H9 (cell line): ENCODE measurements around the gene ZSCAN30. TPM values are rescaled to one million over a fixed set of nuclear protein-coding genes. Genes with fewer than 3 reads are reported as not detected.

Experiments used
- DNase-seq: peaks from one replicate; pipeline ENCODE4 v3.0.0-alpha.2; 2017
- H2AFZ ChIP-seq: one replicate; pipeline ENCODE4 v1.6.1; 2013; ENCODE audit warnings: mild to moderate bottlenecking, low read length, control low read depth, moderate library complexity
- H2AK5ac ChIP-seq: 2 replicates; pipeline ENCODE4 v1.6.1; 2013; ENCODE audit warnings: low read length, control low read depth, mixed read lengths; ENCODE audit not compliant: insufficient read length
- H2BK120ac ChIP-seq: one replicate; pipeline ENCODE4 v1.6.1; 2013; ENCODE audit warnings: low read depth, mild to moderate bottlenecking, low read length, control low read depth, inconsistent platforms; ENCODE audit not compliant: poor library complexity, severe bottlenecking
- H2BK12ac ChIP-seq: 2 replicates; pipeline ENCODE4 v1.6.1; 2013; ENCODE audit warnings: low read length, control low read depth, mixed read lengths, low read depth; ENCODE audit not compliant: insufficient read length
- H2BK15ac ChIP-seq: 2 replicates; pipeline ENCODE4 v1.6.1; 2013; ENCODE audit warnings: low read depth, low read length, control low read depth
- H2BK20ac ChIP-seq: one replicate; pipeline ENCODE4 v1.6.1; 2013; ENCODE audit warnings: low read depth, mild to moderate bottlenecking, low read length, control low read depth, inconsistent platforms; ENCODE audit not compliant: poor library complexity, severe bottlenecking
- H2BK5ac ChIP-seq: 2 replicates; pipeline ENCODE4 v1.6.1; 2013; ENCODE audit warnings: low read length, control low read depth, mixed read lengths; ENCODE audit not compliant: insufficient read length
- H3K14ac ChIP-seq: 2 replicates; pipeline ENCODE4 v1.6.1; 2013; ENCODE audit warnings: low read length, control low read depth; ENCODE audit not compliant: insufficient read depth
- H3K18ac ChIP-seq: 2 replicates; pipeline ENCODE4 v1.6.1; 2013; ENCODE audit warnings: low read depth, mild to moderate bottlenecking, mixed read lengths, low read length, control low read depth; ENCODE audit not compliant: insufficient read length
- H3K23ac ChIP-seq: 2 replicates; pipeline ENCODE4 v1.6.1; 2013; ENCODE audit warnings: low read length, control low read depth, mixed read lengths, low read depth; ENCODE audit not compliant: insufficient read length
- H3K23me2 ChIP-seq: 2 replicates; pipeline ENCODE4 v1.6.1; 2013; ENCODE audit warnings: low read depth, mild to moderate bottlenecking, mixed read lengths, low read length, control low read depth; ENCODE audit not compliant: insufficient read length, poor library complexity, severe bottlenecking
- H3K27ac ChIP-seq: 2 replicates; pipeline ENCODE4 v1.5.1; 2013; ENCODE audit warnings: low read length, control low read depth, mixed read lengths, low read depth; ENCODE audit not compliant: insufficient read length
- H3K27me3 ChIP-seq: 2 replicates; pipeline ENCODE4 v1.6.1; 2013; ENCODE audit warnings: low read length, control low read depth, inconsistent platforms; ENCODE audit not compliant: insufficient read depth
- H3K4ac ChIP-seq: 2 replicates; pipeline ENCODE4 v1.6.1; 2013; ENCODE audit warnings: low read depth, mild to moderate bottlenecking, control low read depth, inconsistent platforms, low read length, moderate library complexity
- H3K4me1 ChIP-seq: 2 replicates; pipeline ENCODE4 v1.6.1; 2013; ENCODE audit warnings: low read length, control low read depth, inconsistent platforms; ENCODE audit not compliant: insufficient read depth
- H3K4me2 ChIP-seq: 2 replicates; pipeline ENCODE4 v1.6.1; 2013; ENCODE audit warnings: low read length, control low read depth, mixed read lengths; ENCODE audit not compliant: insufficient read length, insufficient read depth
- H3K56ac ChIP-seq: 2 replicates; pipeline ENCODE4 v1.6.1; 2013; ENCODE audit warnings: low read depth, mild to moderate bottlenecking, mixed read lengths, low read length, control low read depth; ENCODE audit not compliant: insufficient read length
- H3K79me1 ChIP-seq: 2 replicates; pipeline ENCODE4 v1.6.1; 2013; ENCODE audit warnings: low read depth, mild to moderate bottlenecking, moderate library complexity, low read length, control low read depth, inconsistent platforms; ENCODE audit not compliant: insufficient read depth, poor library complexity, severe bottlenecking
- H3K79me2 ChIP-seq: 2 replicates; pipeline ENCODE4 v1.6.1; 2013; ENCODE audit warnings: low read length, control low read depth, inconsistent platforms; ENCODE audit not compliant: insufficient read depth
- H3K9ac ChIP-seq: 2 replicates; pipeline ENCODE4 v1.6.1; 2013; ENCODE audit warnings: low read length, control low read depth, mixed read lengths; ENCODE audit not compliant: insufficient read length; ENCODE audit errors: extremely low read depth
- H3K9me3 ChIP-seq: one replicate; pipeline ENCODE4 v1.6.1; 2013; ENCODE audit warnings: low read depth, low read length, inconsistent platforms; ENCODE audit not compliant: control insufficient read depth
- H3T11ph ChIP-seq: one replicate; pipeline ENCODE4 v1.6.1; 2013; ENCODE audit warnings: mild to moderate bottlenecking, low read length, control low read depth, inconsistent platforms
- H4K20me1 ChIP-seq: one replicate; pipeline ENCODE4 v1.6.1; 2013; ENCODE audit not compliant: control insufficient read depth, insufficient read length, insufficient read depth
- H4K5ac ChIP-seq: 2 replicates; pipeline ENCODE4 v1.6.1; 2013; ENCODE audit warnings: low read depth, mild to moderate bottlenecking, mixed read lengths, low read length, control low read depth; ENCODE audit not compliant: insufficient read length
- H4K8ac ChIP-seq: replicated peaks from 2 replicates; pipeline ENCODE4 v1.6.1; 2013; ENCODE audit warnings: low read length, control low read depth, mixed read lengths, low read depth; ENCODE audit not compliant: insufficient read length
- H4K91ac ChIP-seq: 2 replicates; pipeline ENCODE4 v1.6.1; 2013; ENCODE audit warnings: low read depth, mild to moderate bottlenecking, moderate library complexity, mixed read lengths, low read length, control low read depth; ENCODE audit not compliant: insufficient read length
- H3K27ac Mint-ChIP-seq, 3 experiments: 2 replicates in 2 of 3; 3 replicates in 1 of 3; pipeline ENCODE4 v1.8.0; 2020 to 2021; ENCODE audit warnings: mixed read lengths in 3 of 3, mild to moderate bottlenecking in 1 of 3, moderate library complexity in 1 of 3
- H3K27me3 Mint-ChIP-seq: 2 replicates; pipeline ENCODE4 v1.8.0; 2021; ENCODE audit warnings: low read depth, mild to moderate bottlenecking, moderate library complexity, mixed read lengths
- H3K36me3 Mint-ChIP-seq, 3 experiments: 2 replicates in 2 of 3; 3 replicates in 1 of 3; pipeline ENCODE4 v1.8.0; 2020 to 2021; ENCODE audit warnings: low read depth in 3 of 3, mixed read lengths in 3 of 3; ENCODE audit not compliant: insufficient read depth in 1 of 3
- H3K4me1 Mint-ChIP-seq, 2 experiments: 2 replicates each; pipeline ENCODE4 v1.8.0; 2020; ENCODE audit warnings: mixed read lengths in 2 of 2
- H3K4me3 Mint-ChIP-seq, 2 experiments: 2 replicates in 1 of 2; 3 replicates in 1 of 2; pipeline ENCODE4 v1.8.0; 2020 to 2021; ENCODE audit warnings: mild to moderate bottlenecking in 2 of 2, mixed read lengths in 2 of 2, moderate library complexity in 1 of 2
- H3K9me3 Mint-ChIP-seq, 2 experiments: 2 replicates in 1 of 2; 3 replicates in 1 of 2; pipeline ENCODE4 v1.8.0; 2020; ENCODE audit warnings: mild to moderate bottlenecking in 2 of 2, mixed read lengths in 2 of 2, moderate library complexity in 1 of 2
- CTCF ChIP-seq: fragments of 200-600 bp; sonication (generic); conservative IDR thresholded peaks from 3 replicates; pipeline ENCODE4 v1.8.0; 2021; ENCODE audit warnings: antibody characterized with exemption, mild to moderate bottlenecking
- WGBS: extraction: QIAGEN DNeasy Blood & Tissue Kit; methylation state at CpG from one replicate; pipeline ENCODE4 v1.1.7; 2013; ENCODE audit warnings: missing lambda C conversion rate, low lambda C conversion rate, mixed read lengths; ENCODE audit not compliant: insufficient read length; ENCODE audit errors: extremely low coverage; 5-methylcytosine and 5-hydroxymethylcytosine counted together
- total RNA-seq: library from RNA; stranded (reverse); gene quantifications from 2 replicates; pipeline ENCODE4 v1.2.1, GENCODE V29; 2021

The ZSCAN30 gene
- total RNA-seq, 1 experiment from 2014 or later: 11.6 TPM

- no CpG with 5 or more reads among the region's 3 CpGs for WGBS
- no peak for TF ChIP-seq CTCF
- Histone ChIP-seq H3K9me3 (peaks cover 29% of the 10 kb centered on the region), H4K8ac (no peak overlapping the region), H2BK15ac (no peak overlapping the region), H3K14ac (no peak overlapping the region), H2AK5ac (no peak overlapping the region), H3T11ph (no peak overlapping the region), H3K4me2 (no peak overlapping the region), H3K4ac (no peak overlapping the region), H4K5ac (no peak overlapping the region), H3K4me1 (no peaks in the 10 kb centered on the region), H2BK120ac (no peak overlapping the region), H3K56ac (no peak overlapping the region), H3K27ac (no peak overlapping the region), H3K9ac (no peak overlapping the region), H2BK12ac (no peak overlapping the region), H2BK20ac (no peak overlapping the region), H3K27me3 (no peaks in the 10 kb centered on the region), H3K23ac (no peak overlapping the region), H3K18ac (no peak overlapping the region), H3K79me2 (no peaks in the 10 kb centered on the region), H2AFZ (no peak overlapping the region), H3K79me1 (peaks cover 3% of the 10 kb centered on the region), H4K91ac (no peak overlapping the region), H2BK5ac (no peak overlapping the region), H4K20me1 (no peaks in the 10 kb centered on the region), H3K23me2 (peaks cover 5% of the 10 kb centered on the region)
- no peak for DNase-seq
- Mint-ChIP-seq H3K36me3 (peaks cover 39 to 74% (median 40%) of the 10 kb centered on the region in 3 experiments), H3K9me3 (peaks cover 54 to 61% of the 10 kb centered on the region in 2 experiments), H3K4me1 (peaks cover 5 to 6% of the 10 kb centered on the region in 2 experiments), H3K27me3 (no peaks in the 10 kb centered on the region), H3K4me3 (no peak overlapping the region), H3K27ac (no peak overlapping the region)
These were observed 5.2 kb downstream of the ZSCAN30 start for GRCh38 chr18:35284841-35285240.
